DMS114 treated with DMSO at 0.1 percent for 48 hours (cell line): ENCODE data around the gene ZNF22.
"Not testable (repeated sequence)": the region's sequence is repeated elsewhere in the genome, so short reads cannot be mapped to it uniquely, and the experiment has no call there.

Experiments
- DNase-seq: peaks from one replicate; lab custom pipeline; 2025; ENCODE audit not compliant: unreplicated experiment; lab: John Stamatoyannopoulos, UW

ZNF22 gene

DNA sequence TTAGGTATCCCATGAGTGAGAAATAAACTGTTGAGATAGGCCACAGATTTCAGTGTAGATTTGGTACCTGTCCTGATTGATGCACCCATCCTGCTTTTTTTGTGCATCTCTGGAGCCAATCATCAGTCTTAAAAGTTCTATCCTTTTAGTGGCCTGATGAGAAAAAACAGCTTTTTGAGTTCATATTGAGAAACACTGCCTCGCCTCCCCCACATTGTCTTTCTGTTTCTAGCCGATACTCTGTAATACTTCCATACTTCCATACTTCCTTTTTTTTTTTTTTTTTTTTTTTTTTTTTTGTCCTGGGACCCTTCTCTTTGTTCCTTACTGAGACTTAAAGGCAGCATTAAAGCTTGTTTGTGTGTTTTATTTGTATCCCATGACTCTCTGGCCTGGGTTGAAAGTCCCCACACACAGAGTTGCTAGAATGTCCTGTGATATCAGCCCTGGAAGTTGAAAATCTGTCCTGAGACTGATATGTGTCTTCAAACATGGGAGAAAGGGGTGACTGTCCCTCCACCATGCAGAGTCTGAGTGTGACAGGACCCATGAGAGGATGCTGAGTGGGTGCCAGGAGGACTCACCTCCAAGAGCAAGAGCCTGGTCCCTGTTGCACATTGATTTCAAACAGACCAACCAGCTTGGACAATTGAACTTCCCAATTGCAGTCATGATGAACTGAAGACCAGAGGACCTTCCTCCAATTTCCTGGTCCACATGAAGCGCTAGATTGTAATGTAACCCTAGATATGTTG is 5.7 kb downstream of the ZNF22 start:
- no peak for DNase-seq

DNA sequence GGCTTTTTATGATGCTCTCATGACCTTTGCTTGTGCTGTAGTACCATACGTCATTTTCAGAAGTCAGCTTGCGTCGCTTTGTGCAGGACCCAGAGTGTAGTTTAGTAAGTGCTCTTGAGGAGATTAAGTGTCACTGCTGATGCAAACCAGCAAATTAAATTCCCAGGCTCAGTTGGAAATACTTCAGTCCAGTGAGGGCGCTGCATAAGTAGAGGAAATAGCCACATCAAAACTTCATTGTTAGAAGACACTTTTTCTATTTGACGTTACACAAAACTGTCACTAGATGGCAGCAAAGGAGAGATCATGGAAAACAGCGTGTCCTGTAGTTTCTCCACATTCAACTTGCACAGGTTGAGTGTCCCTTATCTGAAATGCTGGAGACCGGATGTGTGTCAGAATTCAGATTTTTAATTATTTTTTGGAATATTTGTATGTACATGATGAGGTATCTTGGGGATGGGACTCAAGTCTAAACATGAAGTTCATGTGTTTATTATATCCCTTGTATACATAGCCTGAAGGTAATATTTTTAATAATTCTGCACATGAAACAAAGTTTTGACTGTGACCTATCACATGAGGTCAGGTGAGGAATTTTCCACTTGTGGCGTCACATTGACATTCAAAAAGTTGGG is 7.9 kb downstream of the ZNF22 start:
- peak; percentile 89 for DNase-seq

DNA sequence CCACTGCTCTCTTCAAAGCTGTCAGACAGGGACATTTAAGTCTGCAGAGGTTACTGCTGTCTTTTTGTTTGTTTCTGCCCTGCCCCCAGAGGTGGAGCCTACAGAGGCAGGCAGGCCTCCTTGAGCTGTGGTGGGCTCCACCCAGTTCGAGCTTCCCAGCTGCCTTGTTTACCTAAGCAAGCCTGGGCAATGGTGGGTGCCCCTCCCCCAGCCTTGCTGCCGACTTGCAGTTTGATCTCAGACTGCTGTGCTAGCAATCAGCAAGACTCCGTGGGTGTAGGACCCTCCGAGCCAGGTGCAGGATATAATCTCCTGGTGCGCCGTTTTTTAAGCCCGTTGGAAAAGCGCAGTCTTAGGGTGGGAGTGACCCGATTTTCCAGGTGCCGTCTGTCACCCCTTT is 13.8 kb downstream of the ZNF22 start:
- DNase-seq: not testable (repeated sequence)

DNA sequence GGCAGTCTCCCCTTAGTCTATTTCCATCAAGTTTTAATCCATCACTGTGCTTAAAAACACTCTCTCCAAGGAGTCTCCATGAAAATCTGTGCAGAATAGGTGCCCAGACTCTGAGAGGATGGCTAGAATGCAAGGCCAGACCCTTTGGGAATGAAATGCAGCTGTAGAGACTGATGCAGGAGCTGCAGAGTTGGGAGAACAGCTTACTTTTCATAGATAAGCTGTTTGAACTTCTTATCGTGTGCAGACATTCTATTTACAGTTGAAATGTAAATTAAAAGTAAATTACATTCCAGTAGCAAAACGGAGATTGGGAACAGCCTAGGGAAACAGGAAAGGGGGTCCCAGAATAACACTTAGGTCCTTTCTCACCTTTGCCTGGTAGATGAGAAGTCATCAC is 14.9 kb downstream of the ZNF22 start:
- no peak for DNase-seq

DNA sequence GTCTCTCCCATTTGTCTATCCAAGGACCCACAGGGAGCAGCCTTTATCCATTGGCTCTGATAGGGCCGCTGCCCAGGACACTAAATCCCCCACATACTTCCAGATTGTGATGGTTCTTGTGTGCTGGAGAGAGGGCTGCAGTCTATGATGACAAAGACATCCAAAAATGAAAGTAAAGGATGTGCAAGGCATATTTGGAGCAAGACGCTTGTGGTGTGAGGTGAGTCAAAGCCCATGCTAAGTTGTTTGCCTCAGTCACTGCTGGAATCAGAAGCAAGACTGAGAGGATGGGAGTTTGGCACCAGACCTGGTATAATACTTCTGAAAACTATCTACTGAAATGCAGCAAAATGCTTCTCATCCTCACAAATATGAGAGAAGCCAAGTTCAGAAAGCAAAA is 22.7 kb downstream of the ZNF22 start:
- no peak for DNase-seq

DNA sequence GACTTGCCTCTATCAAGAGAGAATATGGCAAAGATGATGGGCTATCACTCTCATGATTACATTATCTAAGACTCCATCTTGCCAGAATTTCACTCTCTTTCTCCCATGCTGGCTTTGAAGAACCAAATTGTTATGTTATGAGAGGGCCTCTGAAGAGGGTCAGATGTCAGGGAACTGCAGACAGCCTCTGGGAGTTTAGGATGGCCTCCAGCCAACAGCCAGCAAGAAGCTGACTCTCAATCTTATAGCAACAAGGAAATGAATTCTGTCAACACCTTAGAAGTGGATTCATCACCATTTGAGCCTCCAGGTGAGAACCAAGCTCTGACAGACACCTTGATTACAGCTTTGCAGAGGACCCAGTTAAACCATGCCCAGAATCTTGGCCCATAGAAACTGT is 33.6 kb downstream of the ZNF22 start:
- DNase-seq: no peak

DNA sequence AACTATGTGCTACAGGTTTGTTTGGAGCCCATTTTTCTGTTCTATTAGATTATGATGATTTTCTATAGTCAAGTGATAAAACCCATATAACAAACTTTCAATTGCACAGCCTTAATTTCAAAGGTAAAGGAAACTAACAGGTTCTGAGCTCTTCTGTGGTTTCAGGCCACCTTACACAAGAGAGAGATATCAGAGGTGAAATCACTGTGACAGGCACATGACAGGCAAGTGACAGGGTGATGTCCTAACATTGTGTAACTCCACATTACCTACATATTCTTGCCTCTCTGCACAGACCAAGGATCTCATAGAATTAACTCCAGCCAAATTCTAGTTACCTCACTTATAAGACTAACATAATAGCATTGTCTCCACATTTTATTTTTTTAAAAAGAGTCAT is 35.0 kb downstream of the ZNF22 start:
- DNase-seq: no peak

DNA sequence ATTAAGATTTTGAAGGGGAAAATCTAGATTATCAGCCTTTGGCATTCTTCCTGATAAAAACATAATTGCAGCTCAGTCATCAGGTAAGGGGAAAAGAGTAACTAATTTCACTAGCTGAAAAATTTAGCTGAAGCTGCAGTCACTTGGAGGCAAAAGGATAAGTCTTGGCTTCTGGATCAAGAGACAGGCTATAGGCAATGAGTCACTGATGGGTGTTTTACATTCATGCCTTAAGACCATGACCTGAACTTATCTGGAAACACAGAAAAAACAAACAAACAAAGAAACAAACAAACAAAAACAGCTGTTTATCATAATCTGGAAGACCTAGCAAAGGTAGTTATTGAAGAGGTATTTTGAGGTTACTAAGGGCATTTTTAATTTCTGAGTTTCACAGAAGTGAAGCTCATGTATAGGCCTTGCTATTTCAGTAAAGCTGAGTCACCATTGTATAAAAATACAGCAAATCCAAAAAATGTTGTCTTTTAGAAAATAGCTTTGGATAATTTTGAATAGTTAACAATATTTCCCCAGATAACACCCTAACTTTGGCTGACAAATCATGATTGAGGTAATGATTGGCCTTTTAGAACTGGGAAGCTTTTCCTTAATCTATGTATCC is 40.3 kb downstream of the ZNF22 start:
- DNase-seq: no peak

DNA sequence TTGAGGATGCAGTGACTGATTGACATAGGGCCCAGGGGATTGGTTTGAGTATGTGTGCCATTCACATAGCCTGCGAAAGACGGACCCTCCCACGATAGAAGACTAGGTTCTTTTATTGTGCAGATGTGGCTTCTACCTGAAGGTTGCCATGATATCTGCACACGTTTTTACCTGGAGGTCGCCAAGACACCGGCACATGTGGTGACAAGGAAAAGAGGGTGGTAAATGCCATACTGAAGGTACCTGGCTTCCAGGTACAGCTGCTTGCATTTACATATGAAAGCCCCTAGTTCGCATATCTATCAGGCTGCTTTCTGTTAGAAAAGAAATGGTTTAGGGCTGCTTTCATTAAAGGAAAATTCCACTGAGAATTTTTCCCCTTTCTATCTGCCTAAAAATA is 43.6 kb downstream of the ZNF22 start:
- no peak for DNase-seq

DNA sequence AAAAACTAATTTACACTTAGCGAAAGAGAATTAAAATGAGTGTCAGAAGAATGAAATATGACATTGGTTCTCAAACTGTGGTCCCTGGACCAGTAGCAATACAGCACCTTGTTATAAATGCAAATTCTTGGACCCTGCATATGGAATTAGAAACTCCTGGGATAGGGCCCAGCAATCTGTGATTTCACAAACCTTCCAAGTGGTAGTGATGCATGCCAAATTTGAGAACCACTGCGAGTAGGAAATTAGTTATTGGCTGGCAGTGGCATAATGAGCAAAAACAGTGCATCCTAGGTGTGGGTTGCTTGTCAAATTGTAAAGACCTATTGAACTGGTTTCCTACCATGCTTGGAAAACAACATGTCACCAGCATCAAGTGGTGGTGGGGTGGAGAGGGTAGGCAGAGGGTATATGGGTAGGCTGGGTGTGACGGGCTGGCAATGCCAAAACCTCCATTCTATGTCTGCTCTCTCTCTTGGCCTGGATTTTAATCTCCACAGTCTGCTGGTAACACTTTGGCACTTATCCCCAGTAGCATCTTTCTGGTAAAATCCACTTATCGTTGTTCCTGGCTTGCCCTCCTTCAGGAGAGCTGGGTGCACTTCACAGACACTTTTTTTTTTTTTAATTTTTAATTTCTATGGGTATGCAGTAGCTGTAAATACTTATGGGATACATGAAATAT is 50.0 kb downstream of the ZNF22 start:
- DNase-seq: no peak

DNA sequence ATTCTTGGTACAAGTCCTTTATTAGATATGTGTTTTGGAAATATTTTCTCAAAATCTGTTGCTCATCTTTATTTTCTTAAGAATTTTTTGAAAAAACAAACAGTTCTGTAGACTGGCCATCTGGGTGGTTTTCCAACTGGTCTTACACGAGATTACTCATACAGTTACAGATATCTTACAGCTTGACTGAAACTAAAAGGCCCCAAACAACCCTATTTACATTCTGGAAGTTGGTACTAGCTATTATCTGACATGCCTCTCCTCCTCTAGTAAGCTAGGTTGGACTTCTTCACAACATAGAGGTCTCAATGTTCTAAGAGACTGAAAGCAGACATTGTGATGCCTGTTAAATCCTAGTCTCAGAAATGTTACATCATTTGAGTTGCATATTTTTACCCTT is 52.0 kb downstream of the ZNF22 start:
- DNase-seq: no peak

DNA sequence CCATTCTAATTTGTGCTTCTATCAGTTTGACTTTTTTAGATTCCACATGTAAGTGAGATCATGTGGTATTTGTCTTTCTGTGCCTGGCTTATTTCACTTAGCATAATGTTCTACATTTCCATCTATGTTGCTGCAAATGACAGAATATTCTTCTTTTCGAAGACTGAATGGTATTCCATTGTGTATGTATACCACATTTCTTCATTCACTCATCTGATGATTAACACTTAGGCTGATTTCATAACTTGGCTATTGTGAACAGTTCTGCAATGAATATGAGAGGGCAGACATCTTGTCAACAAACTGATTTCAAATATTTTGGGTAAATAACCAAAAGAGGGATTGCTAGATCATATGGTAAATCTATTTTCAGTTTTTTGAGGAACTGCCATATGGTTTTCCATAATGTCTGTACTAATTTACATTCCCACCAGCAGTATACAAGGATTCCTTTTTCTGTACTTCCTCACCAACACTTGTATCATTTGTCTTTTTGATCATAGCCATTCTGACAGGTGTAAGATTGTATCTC is 52.9 kb downstream of the ZNF22 start:
- DNase-seq: no peak
